ENCODE data around the gene L3MBTL4. TPM values are rescaled to one million over a fixed set of nuclear protein-coding genes. Genes with fewer than 3 reads are reported as not detected.

L3MBTL4 gene
- total RNA-seq = 0.59 TPM
- long read RNA-seq = 0 reads

DNA sequence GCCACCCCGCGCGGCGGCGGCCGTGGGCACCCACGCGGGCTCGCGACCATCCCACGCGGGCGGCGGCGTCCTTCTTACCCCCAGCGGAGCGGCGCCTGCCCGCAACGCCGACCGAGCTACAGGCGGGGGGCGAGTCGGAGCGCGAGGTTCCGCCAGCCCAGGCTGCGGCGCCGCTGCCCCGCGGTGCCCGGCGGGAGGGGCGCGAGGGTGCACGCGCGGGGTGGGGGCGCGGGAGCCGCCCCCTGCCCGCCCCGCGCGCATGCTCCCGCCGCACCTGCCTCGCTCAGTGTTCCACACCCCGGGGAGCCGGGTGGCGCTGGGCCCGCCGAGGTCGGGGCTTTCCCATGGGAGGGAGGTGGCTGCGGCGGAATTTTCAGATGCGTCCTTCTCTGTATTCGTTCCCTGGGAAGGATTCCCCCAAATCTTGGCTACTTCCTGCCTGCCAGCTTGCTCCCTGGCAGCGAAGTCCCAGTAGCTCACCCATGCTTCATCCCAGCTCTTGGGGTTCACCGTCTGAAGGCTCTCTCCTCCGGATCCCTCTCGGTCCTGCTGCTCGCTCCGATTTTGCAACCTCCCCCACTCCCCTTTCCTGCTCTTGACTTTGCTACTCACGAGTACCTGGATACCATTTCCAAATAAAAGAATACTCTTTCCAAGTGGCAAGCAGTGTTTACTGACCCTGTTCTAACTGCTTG lies at the start of gene L3MBTL4:
Gene L3MBTL4 (minus strand): TSS at position 189 of the 695 bp plus-strand sequence. CDS start 103,286 bp downstream, outside the sequence.
- intact Hi-C loops (cut with DNase I) = no loop called here

DNA sequence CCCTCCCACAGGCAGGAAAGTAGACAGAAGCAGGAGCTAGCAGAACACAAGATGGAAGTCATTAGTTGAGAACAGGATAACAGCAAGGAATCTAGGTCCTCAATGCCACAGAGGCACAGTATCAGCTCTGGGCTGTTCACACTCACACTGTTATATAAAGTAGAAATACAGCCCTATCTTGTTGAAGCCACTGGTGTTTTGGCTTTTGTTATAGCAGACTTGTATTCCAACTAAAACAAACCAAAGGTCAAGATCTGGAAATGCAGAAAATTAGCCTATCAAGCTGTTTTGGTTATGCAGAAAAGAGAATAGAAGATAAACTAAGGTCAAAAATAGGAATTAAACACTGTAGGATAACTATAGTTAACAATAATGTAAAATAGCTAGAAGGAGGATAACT lies 37.5 kb upstream of the L3MBTL4 start:
- ATAC-seq (ENCODE audit: poor library complexity) (no peak), DNase-seq (no peak)
- intact Hi-C loops (cut with DNase I) = no loop called here

More for the DNA sequence above, at the start of gene L3MBTL4:
- DNase-seq (peak; percentile 44), ATAC-seq (ENCODE audit: poor library complexity) (peak; percentile 64)

DNA sequence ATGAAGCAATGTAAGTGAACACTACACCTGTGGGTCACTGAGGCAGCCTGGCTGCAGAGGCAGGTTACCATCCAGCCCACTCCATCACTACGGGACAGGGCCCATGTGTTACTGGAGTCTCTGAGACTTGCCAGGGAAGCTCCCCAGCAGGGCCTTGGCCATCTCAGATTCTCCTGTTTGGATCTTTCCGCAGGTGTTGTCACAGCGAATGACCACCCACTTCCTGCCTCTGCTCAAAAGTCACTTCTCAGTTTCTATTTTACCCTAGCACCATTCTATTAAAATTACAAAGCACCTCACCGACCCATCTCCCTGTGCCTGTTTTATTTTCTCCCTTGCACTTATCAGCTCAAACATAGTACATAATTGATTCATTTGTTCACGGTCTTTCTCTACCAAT lies 34.5 kb upstream of the L3MBTL4 start:
- intact Hi-C loops (cut with DNase I) = no loop called here
- DNase-seq (no peak), ATAC-seq (ENCODE audit: poor library complexity) (no peak)

DNA sequence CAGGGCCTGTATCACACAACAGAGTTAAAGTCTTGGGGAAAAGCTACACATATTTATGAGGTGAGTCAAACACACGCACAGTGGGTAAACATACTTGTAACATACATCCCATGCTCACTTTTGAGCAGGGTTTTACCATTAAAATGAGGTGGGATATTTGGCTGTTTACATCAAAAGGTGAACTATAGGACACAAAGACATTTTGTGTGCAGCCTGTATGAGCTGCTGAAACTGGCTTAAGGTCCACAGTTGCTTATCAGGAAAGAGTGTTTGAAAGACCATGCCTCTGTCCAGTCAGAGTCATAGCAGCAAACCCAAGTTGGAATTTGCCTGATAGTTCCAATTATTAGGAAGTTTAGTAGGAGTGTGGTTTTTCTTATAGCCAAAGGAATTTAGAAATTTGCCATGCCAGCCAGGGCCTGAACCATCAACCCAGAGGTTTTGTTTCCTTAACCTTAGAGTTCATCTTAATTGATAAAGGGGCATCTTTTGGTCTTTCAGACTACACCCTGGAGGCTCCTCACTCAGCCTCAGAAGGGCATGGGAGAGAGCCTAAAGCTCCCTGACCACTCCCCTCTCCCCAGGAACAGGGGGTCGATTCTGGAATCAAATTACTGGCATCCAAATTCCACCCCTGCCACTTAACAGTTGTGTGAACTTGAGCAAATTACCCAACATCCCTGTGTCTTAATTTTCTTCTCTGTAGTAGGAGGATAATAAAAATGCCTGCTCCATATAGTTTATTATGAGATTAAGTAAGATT lies 29.9 kb upstream of the L3MBTL4 start:
- ATAC-seq (ENCODE audit: poor library complexity) (no peak), DNase-seq (no peak)
- intact Hi-C loops (cut with DNase I) = no loop called here

DNA sequence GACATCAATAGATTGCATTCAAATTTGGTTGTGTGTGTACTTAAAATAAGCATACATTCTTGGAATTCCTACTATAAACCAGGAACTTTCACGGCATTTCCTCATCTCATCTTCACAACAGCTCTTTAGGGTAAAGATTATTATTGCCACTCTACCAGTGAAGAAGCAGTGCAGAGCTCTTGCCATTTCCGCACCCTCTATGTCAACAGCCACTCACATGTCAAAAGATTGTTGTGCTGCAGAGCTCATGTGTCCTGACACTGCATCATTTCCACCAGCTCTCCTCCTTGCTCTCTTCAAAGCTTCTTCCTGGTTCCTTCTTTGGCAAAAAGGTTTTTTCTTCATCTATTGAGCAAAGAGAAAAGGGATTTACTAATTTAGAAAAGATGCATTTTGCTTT lies 26.5 kb upstream of the L3MBTL4 start:
- DNase-seq = no peak
- ATAC-seq (ENCODE audit: poor library complexity) = no peak
- intact Hi-C loops (cut with DNase I) = no loop called here

DNA sequence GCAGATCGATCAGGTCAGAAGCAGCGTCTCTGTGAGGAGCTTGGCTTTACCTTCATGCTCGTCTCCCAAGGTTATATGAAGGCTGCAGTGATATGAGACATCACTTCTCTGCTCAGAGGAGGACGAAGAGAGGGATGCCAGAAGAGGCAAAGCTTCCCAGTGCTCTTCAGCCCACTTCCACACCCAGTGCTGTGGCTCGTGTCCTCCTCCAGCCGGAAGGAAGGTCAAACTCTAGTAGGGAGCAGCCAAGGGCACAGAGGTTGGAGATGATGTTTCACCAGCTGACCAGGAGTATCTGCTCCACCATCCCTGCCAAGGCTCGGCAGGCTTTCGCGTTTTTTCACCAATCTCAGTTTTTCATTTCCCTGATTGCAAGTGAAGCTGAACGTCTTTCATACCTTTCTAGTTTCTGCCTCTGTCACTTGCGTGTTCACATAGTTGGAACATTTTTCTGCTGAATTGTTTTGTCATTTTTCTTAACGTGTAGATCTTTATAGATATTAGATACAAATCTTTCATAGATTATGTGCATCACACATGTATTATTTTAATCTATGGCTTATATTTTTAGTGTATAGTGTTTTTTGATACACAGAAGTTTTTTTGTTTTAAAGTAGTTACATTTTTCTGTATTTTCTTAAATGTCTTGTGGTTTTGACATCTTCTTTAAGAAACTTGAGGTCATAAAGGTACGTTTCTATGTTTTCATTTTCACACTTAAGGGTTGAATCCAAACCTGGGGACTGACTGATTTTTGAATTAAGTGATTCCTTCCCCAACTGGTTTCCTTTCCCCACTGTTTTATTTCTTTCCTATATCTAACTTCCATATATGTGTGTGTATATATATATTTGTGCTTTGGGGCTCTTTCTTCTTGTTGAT lies 23.5 kb upstream of the L3MBTL4 start:
- DNase-seq (no peak), ATAC-seq (ENCODE audit: poor library complexity) (no peak)
- intact Hi-C loops (cut with DNase I) = no loop called here

DNA sequence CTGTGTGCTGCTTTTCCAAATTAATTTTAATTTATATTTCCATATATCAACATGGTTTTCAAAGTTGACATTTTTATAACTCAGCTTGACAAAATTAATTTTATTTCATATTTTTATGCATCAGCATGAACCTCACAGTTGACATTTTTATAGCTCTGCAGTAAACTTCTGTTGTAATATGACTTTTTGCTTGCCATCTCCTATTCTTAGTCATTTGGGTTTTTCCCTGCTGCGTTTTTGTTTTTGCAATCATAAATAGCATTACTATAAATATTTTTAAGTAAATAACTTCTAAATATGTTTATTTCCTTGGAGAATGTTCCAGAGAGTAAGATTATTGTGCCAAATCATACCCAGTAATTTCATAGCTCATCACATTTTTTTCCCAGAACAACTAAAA lies 21.0 kb upstream of the L3MBTL4 start:
- no peak for ATAC-seq (ENCODE audit: poor library complexity)
- no peak for DNase-seq
- intact Hi-C loops (cut with DNase I) = no loop called here

DNA sequence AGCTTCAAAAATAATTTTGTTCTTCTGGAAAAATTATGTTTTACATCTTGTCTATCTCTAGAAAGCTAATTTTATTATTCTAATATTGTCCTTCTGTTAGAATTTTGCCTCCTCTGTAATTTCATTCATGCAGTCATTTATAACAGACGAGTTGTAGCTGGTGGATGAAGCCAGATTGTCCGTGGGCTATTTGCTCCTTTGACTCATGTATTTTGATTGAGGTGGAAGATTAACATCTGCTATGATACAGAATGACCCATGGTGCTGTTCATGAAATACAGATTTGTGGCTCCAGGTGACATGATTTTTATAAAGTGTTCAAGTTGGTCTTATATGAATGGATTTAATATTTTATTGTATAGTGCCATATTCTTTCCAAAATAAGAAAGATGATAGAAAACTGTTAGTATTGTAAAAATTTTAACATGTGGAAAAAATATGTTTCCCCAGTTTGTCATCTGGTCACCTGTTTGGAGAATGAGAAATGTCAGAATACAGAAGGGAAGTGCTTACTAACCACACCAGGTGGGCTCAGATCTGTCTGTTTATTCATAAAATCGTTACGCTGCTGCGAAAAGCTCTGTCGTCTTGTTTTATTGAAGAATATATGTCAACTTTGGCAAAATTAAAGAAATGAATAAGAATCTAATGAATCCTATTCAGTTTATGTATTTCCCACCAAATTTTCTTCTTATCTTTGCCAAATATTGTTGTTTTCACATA lies 20.4 kb upstream of the L3MBTL4 start:
- no peak for ATAC-seq (ENCODE audit: poor library complexity)
- intact Hi-C loops (cut with DNase I) = no loop called here
- no peak for DNase-seq

DNA sequence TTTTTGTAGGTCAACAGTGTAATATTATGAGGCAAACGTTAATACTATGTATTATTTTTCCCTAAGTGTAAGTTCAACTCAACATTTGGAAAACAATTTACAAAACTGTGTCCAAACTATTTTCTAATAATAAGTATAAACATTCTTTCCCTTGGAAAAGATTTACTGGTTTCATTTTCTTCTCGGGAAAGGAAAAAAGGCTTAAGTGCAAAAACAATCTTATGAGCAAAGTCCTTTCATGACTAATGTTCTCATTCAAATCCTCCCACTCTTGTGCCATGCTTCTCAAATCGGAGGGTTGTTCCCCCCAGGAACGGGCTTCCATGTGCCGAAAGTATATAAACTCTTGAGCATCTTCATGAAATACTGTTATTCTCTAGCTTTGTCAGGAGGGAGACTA lies 19.8 kb upstream of the L3MBTL4 start:
- DNase-seq = no peak
- intact Hi-C loops (cut with DNase I) = no loop called here
- ATAC-seq (ENCODE audit: poor library complexity) = no peak

DNA sequence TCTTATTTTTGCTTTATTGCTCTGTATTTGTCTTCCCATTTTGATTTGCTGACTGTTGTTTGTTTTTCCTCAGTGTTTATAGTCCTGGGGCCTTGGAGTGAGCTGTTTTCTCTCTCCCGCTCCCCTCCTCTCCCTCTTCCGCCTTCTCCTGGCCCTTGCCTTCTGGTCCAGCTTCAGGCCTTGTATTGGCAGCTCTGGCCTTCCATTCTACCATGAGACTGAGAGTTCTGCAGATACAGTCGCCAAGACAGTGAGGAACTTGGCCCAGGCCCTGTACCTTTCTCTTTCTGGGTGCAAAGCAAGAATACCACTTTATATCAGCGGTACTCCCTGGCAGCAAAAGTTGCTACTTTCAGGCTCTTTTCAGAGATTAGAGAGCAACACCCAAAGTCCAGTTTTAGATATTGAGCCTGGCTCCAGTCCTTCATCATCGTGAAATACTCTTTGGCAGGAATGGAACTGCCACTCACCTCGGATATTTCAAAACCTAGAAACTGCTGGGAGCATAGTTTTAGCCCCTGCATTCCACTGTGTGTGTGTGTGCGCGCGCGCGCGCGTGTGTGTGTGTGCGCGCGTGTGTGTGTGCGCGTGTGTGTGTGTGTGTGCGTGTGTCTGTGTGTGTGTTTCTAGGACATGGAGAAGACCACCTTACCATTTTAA lies 17.1 kb upstream of the L3MBTL4 start:
- no peak for DNase-seq
- intact Hi-C loops (cut with DNase I) = no loop called here
- no peak for ATAC-seq (ENCODE audit: poor library complexity)

DNA sequence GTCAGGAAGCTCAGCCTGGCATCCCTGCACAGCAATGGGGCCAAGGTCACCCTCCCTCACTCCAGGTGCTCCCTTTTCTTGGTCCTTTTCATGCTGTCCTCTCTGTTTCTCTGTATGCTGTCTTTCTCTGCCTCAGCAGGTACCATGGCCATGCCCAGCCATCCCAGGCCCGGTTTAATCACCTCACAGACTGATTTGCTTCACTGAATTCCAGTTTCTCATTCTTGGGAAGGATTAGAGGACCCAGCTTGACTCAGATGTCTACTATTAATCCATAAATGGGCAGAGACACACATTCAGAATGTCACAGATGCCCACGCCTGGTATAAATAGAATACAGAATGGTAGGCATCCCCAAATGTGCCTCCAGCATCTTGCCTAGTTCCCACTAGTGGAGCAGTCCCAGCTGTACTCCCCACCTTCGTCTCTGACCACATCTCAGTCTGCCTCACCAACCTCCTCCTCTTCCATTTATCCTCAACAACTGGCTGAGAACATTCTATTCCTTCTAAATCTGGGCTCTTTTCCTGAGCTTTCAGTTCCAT lies 14.2 kb upstream of the L3MBTL4 start:
- ATAC-seq (ENCODE audit: poor library complexity) (no peak), DNase-seq (no peak)
- intact Hi-C loops (cut with DNase I) = no loop called here

DNA sequence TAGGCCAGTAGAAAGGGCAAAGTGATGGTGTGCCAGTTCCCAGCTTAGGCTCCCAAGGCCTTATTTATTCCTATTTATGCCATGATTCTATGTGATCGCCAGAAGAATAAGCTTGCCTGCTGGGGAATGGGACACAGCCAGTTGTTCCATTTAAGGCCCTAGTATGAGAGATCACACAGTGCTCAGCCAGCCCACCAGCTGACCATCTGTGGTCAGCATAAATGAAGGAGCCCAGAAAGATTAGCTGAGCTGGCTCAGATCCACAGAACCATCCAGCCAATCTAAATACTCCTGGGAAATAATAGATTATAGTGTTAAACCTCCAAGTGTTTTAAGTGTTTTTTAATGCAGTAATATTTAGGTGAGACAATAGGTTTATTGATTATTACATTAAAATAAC lies 12.6 kb upstream of the L3MBTL4 start:
- ATAC-seq (ENCODE audit: poor library complexity) (no peak), DNase-seq (no peak)
- intact Hi-C loops (cut with DNase I) = no loop called here

DNA sequence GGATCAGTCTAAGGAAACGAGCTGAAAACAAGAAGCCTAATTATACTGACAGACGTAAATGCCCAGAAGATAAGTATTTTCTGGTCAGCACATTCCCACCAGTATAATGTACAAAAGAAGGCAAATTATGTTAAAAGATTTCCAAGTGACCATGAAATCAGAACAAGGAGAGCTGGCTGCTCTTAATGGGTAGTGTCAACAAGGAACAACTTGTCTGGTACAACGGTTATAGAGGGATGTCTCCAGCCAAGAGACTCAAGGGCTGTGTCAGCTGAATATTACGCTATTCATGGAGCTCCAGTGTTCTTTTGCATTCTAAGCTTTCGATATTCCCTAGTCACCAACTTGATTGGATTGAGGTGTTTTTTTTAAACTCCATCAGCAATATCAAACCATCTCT lies 8.6 kb upstream of the L3MBTL4 start:
- ATAC-seq (ENCODE audit: poor library complexity) (no peak), DNase-seq (no peak)
- intact Hi-C loops (cut with DNase I) = no loop called here

DNA sequence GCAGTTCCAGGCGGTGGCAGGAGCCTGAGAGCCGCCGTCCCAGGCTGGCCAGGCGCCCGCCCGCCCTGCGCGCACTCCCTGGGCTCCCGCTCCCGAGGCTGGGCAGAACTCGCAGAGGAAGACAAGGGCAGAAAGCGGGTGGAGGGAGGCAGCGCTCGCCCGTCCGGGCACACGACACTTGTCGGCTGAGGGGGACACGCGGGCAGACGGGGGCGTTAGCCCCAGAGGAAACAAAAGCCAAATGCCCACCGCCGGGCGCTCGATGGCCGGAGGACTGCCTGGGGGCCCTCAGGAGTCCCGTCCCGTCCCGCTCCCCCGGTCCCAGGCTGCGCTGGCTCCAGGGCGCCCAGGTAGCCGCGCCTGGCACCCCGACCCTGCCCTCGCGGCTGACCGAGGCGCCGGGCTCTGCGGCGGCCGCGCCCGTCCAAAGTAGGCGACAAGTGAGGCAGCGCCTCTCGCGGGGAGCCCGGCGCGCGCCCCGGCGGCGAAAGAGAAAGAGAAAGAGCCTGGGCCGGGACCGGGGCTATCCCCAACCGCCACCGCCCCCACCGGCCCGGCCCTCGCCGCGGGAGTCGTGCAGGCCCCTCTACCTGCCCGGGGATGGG lies 491 bp downstream of the L3MBTL4 start:
- peak; percentile 75 for DNase-seq
- peak; percentile 89 for ATAC-seq (ENCODE audit: poor library complexity)
- intact Hi-C loops (cut with DNase I) = no loop called here

DNA sequence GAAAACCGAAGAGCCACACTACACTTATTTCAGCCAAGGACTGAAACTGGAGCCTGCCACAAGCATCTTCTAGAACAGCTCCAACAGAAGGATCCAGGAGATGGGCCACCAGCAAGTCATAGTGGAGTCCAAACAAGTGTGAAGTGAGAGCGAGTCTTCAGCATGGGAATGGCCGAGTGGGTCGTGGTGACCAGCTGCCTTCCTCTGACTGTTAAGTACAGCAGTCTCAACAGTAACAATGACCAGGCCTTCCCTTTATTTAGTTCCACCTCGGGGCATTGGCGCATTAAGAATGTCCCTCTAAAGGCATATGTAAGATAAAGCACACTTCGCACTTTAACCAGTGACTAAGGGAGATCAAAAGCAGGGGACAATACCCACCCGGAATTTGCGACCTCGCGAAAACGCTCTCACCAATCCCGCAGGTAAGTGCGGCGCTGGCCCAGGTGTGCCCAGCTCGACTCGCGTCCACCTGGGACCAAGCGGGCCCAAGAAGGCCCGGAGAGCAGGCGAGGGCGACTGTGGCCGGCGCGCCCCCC lies 1.1 kb downstream of the L3MBTL4 start:
- ATAC-seq (ENCODE audit: poor library complexity) (peak; percentile 35), DNase-seq (no peak)
- intact Hi-C loops (cut with DNase I) = no loop called here

DNA sequence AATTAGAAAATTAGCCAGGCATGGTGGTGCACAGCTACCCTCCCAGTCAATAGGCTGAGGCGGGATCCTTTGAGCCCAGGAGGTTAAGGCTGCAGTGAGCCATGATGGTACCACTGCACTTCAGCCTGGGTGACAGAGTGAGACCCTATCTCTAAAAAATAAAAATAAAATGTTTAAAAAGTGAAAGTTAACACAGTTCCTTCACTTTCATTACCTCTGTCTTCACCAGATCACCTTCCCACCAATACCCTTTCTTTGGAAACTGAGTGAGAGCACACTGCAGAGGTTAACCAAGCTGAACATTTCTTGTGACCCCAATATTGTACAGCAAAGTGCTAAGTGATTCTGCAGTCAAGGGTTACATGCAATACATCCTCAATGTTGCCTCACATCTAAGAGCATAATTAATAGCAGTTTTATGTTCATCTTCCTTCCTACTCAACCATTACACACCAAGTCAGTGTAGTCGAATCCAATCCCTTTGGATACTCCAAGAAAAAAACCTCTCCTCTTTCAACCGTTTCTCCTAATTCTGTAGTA lies 1.7 kb downstream of the L3MBTL4 start:
- DNase-seq = no peak
- intact Hi-C loops (cut with DNase I) = no loop called here
- ATAC-seq (ENCODE audit: poor library complexity) = no peak

DNA sequence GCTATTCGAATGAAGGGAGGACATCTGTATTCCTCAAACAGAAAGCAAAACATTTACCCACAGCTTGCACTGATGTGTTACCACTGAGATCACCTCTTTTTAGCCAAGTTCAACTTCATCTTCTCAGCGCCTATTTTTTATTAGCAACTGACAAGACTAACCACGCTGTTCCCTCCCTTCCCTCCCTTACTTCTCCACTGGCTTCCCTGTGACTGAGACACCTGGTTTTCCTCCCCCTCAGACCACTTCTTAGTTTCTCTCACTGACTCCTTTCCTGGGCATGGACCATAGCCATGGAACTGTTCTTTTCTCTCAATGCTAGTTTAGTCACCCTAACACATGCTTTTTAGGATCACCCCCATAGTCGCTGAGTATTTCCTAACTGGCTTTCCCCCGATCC lies 3.3 kb downstream of the L3MBTL4 start:
- intact Hi-C loops (cut with DNase I) = no loop called here
- DNase-seq (no peak), ATAC-seq (ENCODE audit: poor library complexity) (no peak)
